HG03175 (cell line): ENCODE results near the gene EVA1B.

Experiments
- ATAC-seq: cut with Tn5 transposase; IDR thresholded peaks from one replicate; pipeline ENCODE4 v1.9.1; 2021; ENCODE audit warnings: mild to moderate bottlenecking, moderate library complexity; ENCODE audit not compliant: unreplicated experiment

The EVA1B gene, protein sequence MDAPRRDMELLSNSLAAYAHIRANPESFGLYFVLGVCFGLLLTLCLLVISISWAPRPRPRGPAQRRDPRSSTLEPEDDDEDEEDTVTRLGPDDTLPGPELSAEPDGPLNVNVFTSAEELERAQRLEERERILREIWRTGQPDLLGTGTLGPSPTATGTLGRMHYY

DNA sequence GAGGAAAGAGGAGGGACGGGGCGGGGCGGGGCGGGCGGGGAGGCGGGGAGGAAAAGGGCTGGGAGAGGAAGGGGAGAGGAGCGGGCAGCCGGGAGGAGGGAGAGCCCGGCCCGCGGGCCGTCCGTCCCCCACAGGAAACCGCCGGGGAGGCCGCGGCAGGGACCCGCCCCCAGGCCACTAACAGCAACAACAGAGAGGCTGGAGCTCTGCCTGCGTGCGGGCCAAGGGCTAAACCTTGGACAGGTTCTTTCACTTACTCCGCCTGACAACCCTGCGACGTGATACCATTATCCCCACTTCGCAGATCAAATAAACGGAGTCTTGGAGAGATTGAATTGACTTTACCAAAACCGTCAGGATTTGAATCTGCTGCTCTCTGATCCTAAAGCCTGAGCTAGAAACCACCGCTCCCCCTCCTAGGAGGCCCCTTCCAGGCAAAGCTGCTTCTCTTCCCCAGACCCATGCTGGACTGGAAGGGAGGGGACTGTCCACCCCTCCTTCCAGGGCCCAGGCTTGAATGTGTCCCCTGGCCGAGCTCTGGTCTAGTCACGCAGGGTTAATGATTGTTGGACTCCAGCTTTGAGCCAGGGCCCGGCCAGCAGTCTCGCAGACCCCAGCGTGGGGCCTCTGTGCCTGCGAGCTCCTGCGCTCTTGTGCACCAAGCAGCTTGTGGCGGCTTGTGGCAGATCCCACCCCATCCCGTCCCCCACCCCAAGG, at the start of gene EVA1B:
EVA1B (minus strand) TSS at position 10 of the 717 bp plus-strand sequence. CDS start 608 bp downstream, outside the sequence.
- ATAC-seq: no peak

DNA sequence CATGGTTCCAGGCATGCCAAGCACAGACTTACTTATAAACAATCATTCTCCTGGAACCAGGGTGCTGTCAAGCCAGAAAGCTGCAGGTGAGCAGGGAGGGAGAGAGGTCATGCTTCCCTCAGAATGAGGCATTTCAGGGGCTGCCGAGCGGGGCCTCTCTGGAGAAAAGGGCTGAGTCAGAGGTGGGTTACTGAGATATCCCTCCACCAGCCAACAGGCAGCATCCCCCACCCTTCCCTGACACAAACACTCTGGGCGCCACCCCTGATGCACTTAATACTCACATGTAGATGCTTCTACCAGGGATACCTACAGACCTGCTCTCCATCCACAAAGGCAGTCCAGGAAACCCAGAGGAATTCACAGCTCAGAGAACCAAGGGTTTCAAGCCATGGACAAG, 49.2 kb upstream of the EVA1B start:
- no peak for ATAC-seq

DNA sequence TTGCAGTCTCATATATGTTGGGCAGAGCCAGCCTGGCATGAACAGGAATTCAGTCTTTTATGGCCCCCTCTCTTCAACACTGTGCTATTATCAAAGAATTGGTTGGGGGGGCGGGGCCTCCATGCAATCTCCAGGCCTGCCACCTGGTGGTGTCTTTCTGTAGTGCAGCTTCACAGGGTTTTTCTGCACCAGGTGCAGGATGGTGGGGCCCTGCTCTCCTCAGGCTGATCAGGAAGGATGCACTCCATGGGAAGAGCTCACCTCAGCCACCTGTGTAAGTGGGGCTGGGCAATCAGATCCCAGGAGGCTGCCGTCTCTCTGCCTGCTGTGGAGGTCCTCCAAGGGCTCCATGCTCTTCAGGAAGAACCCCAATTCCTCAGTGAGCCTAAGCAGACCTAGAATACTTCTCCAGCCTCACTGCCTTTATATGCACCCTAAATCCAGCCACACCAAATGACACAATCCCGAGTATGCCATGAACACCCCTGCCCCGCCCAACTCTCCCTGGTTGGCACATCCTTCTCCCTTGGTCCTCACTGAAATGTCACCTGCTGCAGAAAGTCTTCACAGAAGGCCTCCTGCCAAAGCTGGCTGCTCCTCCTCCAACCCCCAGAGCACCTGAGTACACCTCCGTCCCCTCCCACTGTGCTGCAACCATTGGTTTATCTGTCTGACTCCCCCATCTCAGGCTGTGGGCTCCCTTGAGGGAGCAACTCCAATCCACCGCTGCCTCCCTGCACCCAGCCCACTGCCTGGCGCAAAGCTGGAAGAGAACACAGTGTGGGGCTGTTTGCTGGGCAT, 45.8 kb upstream of the EVA1B start:
- peak; percentile 47 for ATAC-seq

DNA sequence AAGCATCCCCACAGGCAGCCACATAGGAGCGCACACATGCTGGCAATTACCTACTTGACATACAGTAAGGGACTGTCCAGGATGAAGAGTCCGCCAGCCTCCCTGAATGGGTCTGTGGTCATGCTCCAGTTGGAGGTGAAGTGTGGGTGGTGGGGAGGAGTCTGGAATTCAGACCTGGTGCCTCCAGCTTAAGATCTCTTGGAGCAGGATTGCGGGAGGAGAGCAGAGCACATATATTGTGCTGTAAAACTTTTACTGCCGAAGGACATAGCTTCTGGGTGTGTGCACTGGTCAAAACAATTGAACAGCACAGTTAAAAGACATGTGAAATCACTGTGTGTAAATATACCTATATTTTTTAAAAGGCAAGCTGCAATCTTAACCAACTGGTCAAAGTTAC, 44.4 kb upstream of the EVA1B start:
- ATAC-seq: no peak

DNA sequence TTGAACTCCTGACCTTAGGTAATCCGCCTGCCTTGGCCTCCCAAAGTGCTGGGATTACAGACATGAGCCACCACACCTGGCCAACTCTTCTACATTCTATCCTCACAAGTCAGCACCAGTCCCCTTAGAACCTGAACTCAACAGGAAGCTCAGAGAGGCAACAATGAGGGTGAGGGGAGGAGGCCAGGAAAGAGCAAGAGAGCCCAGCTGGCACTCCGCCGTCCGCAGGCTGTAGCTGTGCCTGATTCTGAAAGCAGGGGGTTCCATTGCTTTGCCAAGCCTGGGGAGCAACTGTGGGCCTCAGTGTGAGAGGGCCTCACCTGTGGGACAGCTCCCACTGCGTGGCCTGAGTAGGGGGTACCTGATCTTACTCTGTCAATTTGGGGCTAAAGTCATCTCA, 43.6 kb upstream of the EVA1B start:
- ATAC-seq: no peak

DNA sequence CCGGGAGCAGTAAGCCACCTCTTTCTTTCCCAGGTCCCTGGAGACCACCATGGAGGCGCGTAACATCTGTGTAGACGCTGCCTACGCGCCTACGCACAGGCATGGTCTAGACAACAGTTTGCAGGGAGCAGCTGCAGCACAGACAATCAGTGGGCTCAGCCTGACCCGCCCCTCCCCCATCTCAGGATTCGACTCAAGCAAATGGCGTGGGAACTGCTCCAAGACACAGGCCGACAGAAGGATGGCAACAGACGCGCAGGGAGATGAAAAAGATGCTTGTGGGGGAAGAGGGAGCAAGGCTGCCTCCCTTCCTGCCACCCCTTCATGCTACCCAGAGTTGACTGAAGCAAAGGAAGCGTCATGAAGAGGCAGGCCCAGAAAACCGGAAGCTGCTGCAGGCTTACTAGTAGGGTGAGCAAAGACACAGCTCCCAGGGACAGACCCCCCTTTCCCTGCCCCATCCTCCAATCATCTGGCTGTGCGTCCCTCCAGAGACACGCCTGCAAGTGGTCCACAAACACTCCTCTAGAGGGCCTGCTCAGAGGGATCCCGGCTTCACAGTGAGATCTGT, 42.7 kb upstream of the EVA1B start:
- ATAC-seq: no peak

DNA sequence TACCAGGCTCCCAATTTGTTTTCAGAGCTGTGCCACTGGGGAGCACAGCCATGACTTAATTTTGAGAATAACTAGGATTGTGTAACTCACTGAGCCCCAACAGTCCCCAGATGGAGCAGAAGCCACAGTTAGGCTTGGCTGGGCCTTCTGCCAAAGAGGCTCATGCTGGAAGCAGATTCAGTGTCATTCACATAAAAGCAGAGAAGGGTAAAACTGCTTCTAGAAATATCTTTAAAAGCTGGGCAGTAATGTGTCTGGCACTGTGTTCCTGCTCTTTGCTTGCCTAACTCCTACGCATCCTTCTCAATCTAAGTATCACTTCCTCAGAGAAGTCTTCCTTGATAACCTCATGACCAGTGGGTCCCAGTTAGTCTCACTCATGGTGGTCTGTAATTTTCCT, 41.9 kb upstream of the EVA1B start:
- no peak for ATAC-seq

DNA sequence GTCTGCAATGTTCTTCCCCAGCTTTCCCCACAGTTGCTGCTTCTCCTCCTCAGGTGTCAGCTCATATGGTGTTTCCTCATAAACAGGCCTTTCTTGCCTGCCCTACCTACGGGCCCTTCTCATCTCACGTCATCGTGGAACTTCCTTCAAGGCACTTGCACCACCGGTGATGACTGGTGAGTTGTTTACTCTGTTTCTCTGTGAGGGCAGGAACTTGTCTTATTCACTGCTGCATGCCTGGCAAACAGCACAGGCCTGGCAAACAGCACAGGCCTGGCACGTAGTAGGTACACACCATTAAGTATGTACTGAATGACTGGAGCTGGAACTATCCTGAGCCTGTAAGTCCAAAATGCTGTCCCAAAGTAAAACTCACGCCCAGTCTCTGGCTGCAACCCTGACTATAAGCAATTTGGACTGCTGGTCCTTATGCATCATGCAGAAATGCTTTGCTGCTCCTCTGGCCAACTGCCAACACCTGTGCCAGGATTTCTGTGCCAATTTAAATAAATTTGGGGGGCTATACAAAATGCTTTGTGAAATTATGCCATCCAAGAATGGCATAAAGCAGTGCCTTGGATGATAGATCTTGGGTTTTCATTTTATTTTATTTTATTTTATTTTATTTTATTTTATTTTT, 36.6 kb upstream of the EVA1B start:
- no peak for ATAC-seq

DNA sequence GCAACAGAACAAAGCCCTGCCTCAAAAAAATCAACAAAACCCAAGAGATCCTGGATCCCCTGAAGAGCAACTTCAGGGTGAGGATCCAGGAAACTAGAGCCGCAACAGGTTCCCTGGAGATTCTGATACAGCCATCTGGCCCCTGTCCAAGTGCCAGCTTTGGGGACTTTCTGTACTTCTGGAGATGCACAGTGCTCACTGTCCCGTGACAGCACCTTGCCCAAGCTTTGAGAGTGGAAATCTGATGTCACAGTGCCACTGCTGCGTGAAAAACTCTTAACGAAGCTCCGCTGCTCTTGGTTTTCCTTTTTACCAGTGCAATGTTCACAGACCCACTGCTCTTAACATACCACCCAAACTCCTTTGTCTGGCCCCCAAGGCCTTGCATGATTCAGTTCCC, 35.9 kb upstream of the EVA1B start:
- no peak for ATAC-seq

DNA sequence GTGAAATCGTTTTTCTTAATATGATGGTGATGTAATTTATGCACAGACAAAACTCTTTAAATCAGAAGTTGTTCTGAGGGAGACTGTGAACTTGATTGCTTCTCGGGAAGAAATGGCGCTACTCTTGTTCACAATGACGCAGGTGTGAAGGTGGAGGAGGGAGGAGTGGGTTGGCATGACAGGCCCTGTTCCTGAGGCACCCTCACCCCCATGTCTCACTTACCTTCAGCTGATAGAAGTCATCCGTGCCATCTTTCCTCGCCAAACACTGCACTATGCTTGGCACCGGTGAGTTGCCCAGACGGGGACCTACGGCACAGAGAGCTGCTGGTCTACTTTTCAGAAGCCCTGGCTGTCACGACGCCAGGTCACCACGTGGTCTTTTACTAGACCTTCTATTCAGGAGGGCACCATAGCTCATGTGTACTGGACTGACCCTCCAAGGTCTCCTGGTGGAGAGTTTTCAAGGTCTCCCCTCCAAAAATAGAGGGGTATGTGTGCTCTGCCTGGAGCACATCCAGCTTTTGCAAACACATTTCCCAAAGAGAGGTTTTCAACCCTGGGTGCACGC, 35.2 kb upstream of the EVA1B start:
- no peak for ATAC-seq

DNA sequence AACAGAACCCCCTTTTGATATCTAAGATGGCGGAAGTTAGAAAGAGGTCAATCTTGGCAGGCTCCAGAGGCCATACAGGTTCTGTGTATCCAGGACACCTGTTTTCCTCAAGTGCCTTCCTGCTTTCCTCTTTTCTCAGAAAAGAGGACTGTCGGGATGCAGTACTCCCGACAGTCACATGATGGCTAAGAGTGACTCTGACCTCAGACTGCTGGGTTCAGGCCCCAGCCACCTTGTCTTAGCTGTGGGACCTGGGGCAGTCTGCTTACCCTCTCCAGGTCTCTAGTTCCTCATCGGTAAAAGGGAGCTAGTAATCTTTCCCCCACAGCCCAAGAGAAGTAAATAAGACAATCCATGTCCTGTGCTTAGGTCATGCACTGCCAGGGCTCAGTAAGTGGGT, 32.4 kb upstream of the EVA1B start:
- no peak for ATAC-seq

DNA sequence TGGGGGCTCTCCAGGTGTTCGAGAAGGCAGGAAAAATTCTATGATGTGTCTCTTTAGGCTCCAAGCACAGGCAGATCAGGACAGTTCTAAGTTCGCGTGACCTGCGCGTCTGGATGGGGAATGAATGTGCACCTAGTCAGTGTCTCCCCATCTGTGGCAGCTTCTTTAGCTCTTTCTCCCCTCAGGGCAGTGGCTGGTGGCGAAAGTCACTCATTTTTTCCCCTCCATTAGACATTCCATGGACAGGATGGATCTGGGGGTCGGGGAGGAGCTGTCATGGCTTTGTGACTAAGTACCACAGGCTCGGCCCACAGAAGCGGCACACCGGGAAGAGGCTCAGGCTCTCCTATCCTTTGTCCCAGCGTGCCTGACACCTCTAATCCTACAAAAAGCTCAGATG, 31.0 kb upstream of the EVA1B start:
- no peak for ATAC-seq

DNA sequence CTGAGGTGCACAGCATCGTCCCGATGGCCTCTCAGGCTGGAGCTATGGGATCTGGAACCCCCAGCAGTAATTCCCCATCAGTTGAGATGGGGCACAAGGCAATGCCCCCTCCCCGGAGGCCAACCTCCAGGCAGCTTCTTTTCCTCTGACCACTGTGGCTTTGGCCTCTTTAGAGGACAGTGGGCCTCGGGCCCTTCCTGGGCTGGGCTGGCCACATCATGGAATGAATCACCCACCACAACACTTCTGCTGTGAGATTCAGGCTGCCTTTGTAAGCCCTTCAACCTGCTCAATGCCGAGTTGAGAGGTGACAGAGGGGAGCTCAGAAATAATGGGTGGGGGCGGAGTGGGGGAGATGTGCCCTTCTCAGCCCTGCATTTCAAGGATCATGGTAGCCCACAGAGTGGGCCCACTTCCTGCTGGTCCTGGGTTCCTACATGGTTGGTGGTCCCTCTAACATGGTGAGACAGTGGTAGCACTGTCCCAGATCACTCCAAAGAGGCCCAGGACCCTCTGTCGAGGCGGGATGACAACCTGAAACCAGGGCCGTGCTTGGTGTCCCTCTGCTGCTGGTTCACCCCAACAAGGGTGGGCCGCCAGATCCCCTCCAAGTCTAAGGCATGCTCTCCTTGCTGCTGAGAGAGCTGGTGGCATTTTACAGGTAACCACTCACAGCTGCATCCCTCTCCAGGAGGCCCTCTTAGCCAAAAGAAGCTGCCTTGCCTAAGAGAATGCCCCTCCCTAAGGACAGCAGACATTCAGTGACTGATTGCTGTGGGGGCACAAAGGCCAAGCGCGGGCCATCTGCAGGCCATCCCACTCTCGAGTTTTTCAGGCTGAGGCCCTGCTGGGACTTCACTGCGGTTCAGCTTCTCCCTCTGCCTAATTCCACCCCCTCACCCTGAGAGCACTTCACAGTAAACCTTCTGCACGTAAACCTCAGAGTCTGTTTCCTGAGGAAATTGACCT, 29.7 kb upstream of the EVA1B start:
- ATAC-seq: no peak

DNA sequence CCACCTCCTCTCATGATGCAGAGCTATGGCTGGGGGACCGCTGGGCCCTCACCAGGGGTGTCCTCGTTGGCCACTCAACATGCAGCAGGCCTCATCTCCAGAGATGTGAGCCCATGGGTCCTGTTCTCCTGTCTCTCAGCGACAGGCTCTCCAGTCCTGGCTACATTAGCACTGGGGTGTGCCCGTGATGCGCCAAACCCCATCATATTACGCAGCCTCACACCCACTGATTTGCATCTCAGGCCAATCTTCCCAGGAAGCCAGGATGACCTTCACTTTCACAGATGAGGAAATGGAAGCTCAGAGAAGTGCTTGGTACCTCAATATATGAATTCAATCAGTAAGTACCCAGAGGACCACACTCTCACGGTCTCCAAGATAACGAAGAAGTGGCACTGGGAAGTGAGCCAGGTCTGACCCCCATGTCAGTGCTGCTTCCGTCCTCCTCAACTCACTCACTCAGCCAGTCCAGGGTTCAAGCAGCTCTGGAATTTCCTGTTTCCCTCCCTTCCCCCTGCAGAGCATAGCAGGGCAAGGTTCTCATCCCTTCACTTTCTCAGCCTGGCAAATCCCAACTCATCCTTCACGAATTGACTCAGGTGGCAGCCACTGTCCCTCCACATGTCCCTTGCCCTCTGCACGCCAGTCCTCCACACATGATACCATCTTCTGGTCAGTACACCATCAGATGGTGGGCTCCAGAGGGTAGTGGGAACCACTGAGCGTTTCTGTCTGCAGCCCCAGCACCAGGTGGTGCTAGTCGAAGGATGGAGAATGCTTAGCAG, 28.9 kb upstream of the EVA1B start:
- ATAC-seq: no peak

DNA sequence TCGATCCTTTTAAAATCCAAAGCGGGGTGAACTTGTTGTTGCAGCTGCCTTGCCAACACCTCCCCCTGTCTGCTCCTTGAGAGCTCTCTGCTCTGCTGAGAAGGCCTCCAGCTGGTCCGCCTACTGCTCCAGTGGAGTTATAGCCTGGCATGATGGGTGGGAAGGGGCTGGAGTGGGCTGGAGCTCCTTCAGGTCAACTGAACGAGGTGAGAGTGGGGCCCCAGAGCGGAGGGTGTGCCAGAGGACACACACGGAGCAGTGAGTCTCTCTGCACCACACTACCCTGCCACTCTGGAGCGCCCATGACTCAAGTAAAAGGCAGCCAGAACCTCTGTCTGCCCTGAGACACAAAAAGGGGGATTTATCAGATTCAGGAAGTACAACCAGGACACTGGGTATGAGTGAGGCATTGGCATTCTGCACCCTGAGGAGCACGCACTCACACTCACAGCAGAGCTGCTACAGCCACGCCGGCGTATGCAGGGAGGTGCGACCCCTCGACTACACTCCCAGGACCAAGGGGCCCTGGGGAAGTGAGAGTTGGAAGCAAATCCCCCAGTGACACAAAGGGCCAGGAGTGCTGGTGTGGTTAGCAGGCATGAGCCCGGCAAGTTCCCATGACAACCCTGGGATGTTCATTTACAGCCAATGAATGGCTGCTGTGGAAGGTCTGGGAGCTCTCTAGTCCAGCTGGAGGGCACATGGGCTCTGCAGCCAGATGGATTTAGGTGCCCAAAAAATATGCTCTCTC, 28.0 kb upstream of the EVA1B start:
- ATAC-seq: no peak

DNA sequence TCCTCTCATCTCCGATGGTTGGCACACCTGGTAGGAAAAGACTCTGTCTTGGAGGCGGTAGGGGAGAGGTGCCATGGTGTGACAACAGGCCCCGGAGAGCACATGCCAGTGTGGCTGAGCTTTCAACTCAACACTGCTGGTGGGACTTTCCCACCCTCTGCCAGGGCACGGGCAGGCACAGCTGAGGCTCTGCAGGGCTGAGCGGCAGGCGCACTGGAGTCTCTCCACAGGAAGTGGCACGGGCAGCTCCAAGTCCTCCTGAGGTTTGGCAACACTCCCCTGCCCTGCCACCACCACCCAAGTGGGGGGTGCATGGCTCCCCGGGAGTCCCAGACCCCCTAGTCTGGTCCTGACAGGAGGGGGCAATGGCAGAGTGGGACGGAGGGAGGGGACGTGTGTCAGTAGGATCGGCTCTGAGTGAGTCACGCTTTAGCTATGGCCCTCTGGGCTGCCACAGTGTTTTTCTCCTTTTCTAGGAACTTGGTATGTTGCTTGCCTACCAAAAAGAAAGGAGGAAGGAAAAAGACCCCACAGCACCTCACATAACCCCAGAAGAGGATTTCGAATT, 27.3 kb upstream of the EVA1B start:
- ATAC-seq: no peak

DNA sequence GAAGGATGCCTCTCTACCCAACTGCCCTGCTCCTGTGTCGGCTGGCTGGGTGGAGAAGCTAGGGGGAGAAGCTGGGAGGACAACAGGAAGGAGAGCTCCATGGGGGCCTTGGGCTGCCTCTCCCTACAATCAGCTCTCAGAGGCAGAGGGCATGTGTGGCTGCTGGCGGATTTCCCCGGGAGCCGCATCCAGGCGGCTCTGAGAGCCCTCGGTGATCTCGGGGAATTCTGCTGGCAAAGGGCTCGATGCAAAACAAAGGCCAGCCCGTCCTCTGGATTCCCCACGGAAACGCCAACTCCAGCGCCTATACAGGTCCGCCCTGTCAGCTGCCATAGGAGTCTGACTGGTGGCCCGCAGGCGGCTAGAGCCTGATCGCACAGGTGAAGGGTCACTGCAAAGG, 26.4 kb upstream of the EVA1B start:
- no peak for ATAC-seq

DNA sequence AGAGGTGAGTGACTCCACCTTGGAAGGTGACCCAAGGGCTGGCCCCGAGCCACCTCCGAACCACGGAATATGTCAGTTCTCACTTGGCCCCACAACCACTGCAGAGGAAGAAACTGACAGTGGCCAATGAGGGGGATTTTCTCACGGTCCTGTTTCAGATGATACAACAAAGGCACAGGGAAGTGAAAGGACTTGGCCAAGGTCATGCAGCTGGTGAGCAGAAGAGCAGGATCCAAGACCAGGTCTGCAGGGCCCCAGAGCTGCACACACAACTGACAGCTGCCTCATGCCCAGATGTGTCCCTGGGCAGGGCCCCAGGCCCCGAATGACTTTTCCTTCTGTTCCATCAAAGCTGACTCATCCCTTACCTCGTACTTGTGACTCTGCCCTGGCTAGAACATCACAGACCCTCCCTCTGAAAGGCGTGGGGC, 25.8 kb upstream of the EVA1B start:
- peak; percentile 67 for ATAC-seq
